IMR-90 (cell line): Measurements from ENCODE around the gene KIF5C. TPM values are rescaled to one million over a fixed set of nuclear protein-coding genes. Genes with fewer than 3 reads are reported as not detected.

ENCODE experiments used
- ATAC-seq: fragments of 200-7000 bp; cut with Tn5 transposase; 2 replicates; pipeline ENCODE4 v1.9.1; 2020; ENCODE audit warnings: low read depth, mild to moderate bottlenecking, moderate library complexity
- BruUV-seq: library from RNA; stranded (reverse); fragments of 400-500 nt; replicated peaks from 2 replicates; lab custom pipeline; 2021; lab: Mats Ljungman, UMichigan
- CTCF ChIA-PET: fragments of 300-600 bp; formaldehyde crosslinking; extraction: SDS; loops from one replicate; lab custom pipeline; 2021; ENCODE audit warnings: antibody characterized with exemption; lab: Yijun Ruan, JAX
- POLR2A ChIA-PET: fragments of 300-600 bp; sonication (Branson Sonifier 250); formaldehyde crosslinking; loops from one replicate; lab custom pipeline; 2022; ENCODE audit warnings: antibody characterized with exemption; ENCODE audit not compliant: unreplicated experiment; lab: Charles Lee
- DNase-seq: peaks from one replicate; pipeline ENCODE4 v3.0.0; 2013
- H2AFZ ChIP-seq: replicated peaks from 2 replicates; pipeline ENCODE3; 2013; ENCODE audit warnings: low read length, mild to moderate bottlenecking; ENCODE audit not compliant: poor library complexity
- H2AK5ac ChIP-seq: 2 replicates; pipeline ENCODE4 v1.6.1; 2013; ENCODE audit warnings: low read depth, low read length, inconsistent platforms
- H2AK9ac ChIP-seq: replicated peaks from 2 replicates; pipeline ENCODE3; 2013; ENCODE audit warnings: mild to moderate bottlenecking, low read depth, low read length, moderate library complexity; ENCODE audit not compliant: poor library complexity
- H2BK120ac ChIP-seq: 2 replicates; pipeline ENCODE4 v1.6.1; 2013; ENCODE audit warnings: low read depth, low read length, inconsistent platforms
- H2BK15ac ChIP-seq: 3 replicates; pipeline ENCODE4 v1.6.1; 2013; ENCODE audit warnings: low read depth, low read length, inconsistent platforms
- H2BK20ac ChIP-seq: 2 replicates; pipeline ENCODE4 v1.6.1; 2013; ENCODE audit warnings: low read depth, mild to moderate bottlenecking, inconsistent platforms, low read length, moderate library complexity
- H2BK5ac ChIP-seq: 2 replicates; pipeline ENCODE4 v1.6.1; 2013; ENCODE audit warnings: mild to moderate bottlenecking, low read depth, low read length, inconsistent platforms; ENCODE audit not compliant: poor library complexity, severe bottlenecking
- H3K14ac ChIP-seq: replicated peaks from 2 replicates; pipeline ENCODE4 v1.6.1; 2013; ENCODE audit warnings: low read depth, low read length, inconsistent platforms
- H3K18ac ChIP-seq: 2 replicates; pipeline ENCODE4 v1.6.1; 2013; ENCODE audit warnings: low read depth, low read length, control low read depth
- H3K23ac ChIP-seq: 2 replicates; pipeline ENCODE4 v1.6.1; 2013; ENCODE audit warnings: low read depth, low read length, inconsistent platforms
- H3K27ac ChIP-seq: 2 replicates; pipeline ENCODE4 v1.5.1; 2013; ENCODE audit warnings: mild to moderate bottlenecking, control low read depth, low read length; ENCODE audit not compliant: insufficient read depth
- H3K27me3 ChIP-seq: 2 replicates; pipeline ENCODE4 v1.6.1; 2013; ENCODE audit warnings: low read length; ENCODE audit not compliant: control insufficient read depth, insufficient read depth
- H3K36me3 ChIP-seq: 2 replicates; pipeline ENCODE4 v1.6.1; 2013; ENCODE audit warnings: low read length, mixed read lengths; ENCODE audit not compliant: control insufficient read depth, insufficient read depth
- H3K4ac ChIP-seq: 2 replicates; pipeline ENCODE4 v1.6.1; 2013; ENCODE audit warnings: low read depth, low read length, inconsistent platforms
- H3K4me1 ChIP-seq: 2 replicates; pipeline ENCODE4 v1.6.1; 2013; ENCODE audit warnings: low read length, mixed read lengths; ENCODE audit not compliant: control insufficient read depth, insufficient read depth
- H3K4me2 ChIP-seq: 2 replicates; pipeline ENCODE4 v1.6.1; 2013; ENCODE audit warnings: low read depth, mild to moderate bottlenecking, control low read depth, low read length, moderate library complexity
- H3K4me3 ChIP-seq: 2 replicates; pipeline ENCODE4 v1.5.1; 2013; ENCODE audit warnings: low read depth, mild to moderate bottlenecking, control low read depth, low read length, moderate library complexity; ENCODE audit not compliant: insufficient read depth
- H3K56ac ChIP-seq: 2 replicates; pipeline ENCODE4 v1.6.1; 2013; ENCODE audit warnings: low read length, inconsistent platforms; ENCODE audit not compliant: insufficient read depth; ENCODE audit errors: extremely low read depth
- H3K79me1 ChIP-seq, 2 experiments: 2 replicates each; pipeline ENCODE4 v1.6.1; 2013; ENCODE audit warnings: low read length in 2 of 2, inconsistent platforms in 1 of 2, low read depth in 1 of 2
- H3K9ac ChIP-seq: 2 replicates; pipeline ENCODE4 v1.6.1; 2013; ENCODE audit warnings: low read depth, low read length, control low read depth
- H3K9me1 ChIP-seq: 2 replicates; pipeline ENCODE4 v1.6.1; 2013; ENCODE audit warnings: low read length, inconsistent platforms; ENCODE audit not compliant: insufficient read depth
- H3K9me3 ChIP-seq: 2 replicates; pipeline ENCODE4 v1.6.1; 2013; ENCODE audit warnings: low read length; ENCODE audit not compliant: control insufficient read depth, insufficient read depth
- H4K20me1 ChIP-seq: 2 replicates; pipeline ENCODE4 v1.6.1; 2013; ENCODE audit warnings: low read length, inconsistent platforms; ENCODE audit not compliant: insufficient read depth
- H4K5ac ChIP-seq: 2 replicates; pipeline ENCODE4 v1.6.1; 2013; ENCODE audit warnings: mild to moderate bottlenecking, low read depth, low read length, control low read depth
- H4K8ac ChIP-seq, 2 experiments: 2 replicates each; pipeline ENCODE4 v1.6.1; 2013; ENCODE audit warnings: low read depth in 2 of 2, low read length in 2 of 2, control low read depth in 1 of 2, inconsistent platforms in 1 of 2
- H4K91ac ChIP-seq: 2 replicates; pipeline ENCODE4 v1.6.1; 2013; ENCODE audit warnings: low read depth, low read length, inconsistent platforms; ENCODE audit not compliant: insufficient read depth
- CEBPB ChIP-seq: IDR thresholded peaks from 2 replicates; pipeline ENCODE4 v1.6.1; 2012; ENCODE audit warnings: low read depth, low read length, improper control_type of control experiment
- CHD1 ChIP-seq: IDR thresholded peaks from 2 replicates; pipeline ENCODE4 v1.6.1; 2012; ENCODE audit warnings: low read depth, low read length, improper control_type of control experiment
- ELK1 ChIP-seq: fragments of 150-350 bp; IDR thresholded peaks from 2 replicates; pipeline ENCODE4 v1.6.1; 2016; ENCODE audit warnings: low read depth, mild to moderate bottlenecking, low read length, moderate library complexity, borderline replicate concordance
- FOS ChIP-seq: fragments of 150-350 bp; IDR thresholded peaks from 2 replicates; pipeline ENCODE4 v1.6.1; 2016; ENCODE audit warnings: low read depth, low read length
- MAFK ChIP-seq: IDR thresholded peaks from 2 replicates; pipeline ENCODE4 v1.6.1; 2012; ENCODE audit warnings: low read depth, low read length, improper control_type of control experiment
- MXI1 ChIP-seq: IDR thresholded peaks from 2 replicates; pipeline ENCODE4 v1.6.1; 2012; ENCODE audit warnings: low read depth, mild to moderate bottlenecking, low read length, moderate library complexity, borderline replicate concordance
- NFE2L2 ChIP-seq: fragments of 150-350 bp; IDR thresholded peaks from 2 replicates; pipeline ENCODE4 v1.6.1; 2016; ENCODE audit warnings: low read depth, mild to moderate bottlenecking, low read length
- RCOR1 ChIP-seq: IDR thresholded peaks from 2 replicates; pipeline ENCODE4 v1.6.1; 2012; ENCODE audit warnings: mild to moderate bottlenecking, low read length, improper control_type of control experiment; ENCODE audit not compliant: insufficient replicate concordance
- WGBS, 2 experiments: methylation state at CpG; one replicate each; pipeline versions ENCODE4 v1.1.5 to v1.1.7; 2013; ENCODE audit warnings: missing lambda C conversion rate in 2 of 2; ENCODE audit not compliant: insufficient read length in 1 of 2; ENCODE audit errors: extremely low coverage in 2 of 2; 5-methylcytosine and 5-hydroxymethylcytosine counted together
- dilution Hi-C: fragments of 300-500 bp; cut with HindIII; formaldehyde crosslinking; loops from one replicate; pipeline ENCODE4 v1.14.3; 2018; ENCODE audit warnings: low sequenced_read_pairs; ENCODE audit not compliant: unreplicated experiment
- in situ Hi-C: fragments of 300-500 bp; cut with MboI; formaldehyde crosslinking; loops from 3 replicates; pipeline ENCODE4 v1.14.3; 2019; ENCODE audit warnings: low sequenced_read_pairs, inconsistent platforms, mixed read lengths
- intact Hi-C: fragments of 100-400 bp; cut with micrococcal nuclease; formaldehyde crosslinking; loops from 2 replicates; pipeline ENCODE4 v1.10.0; 2022
- polyA plus RNA-seq, 3 experiments: library from polyadenylated mRNA; depleted of rRNA; stranded (reverse); fragments of >200 nt; gene quantifications; 2 replicates each; pipeline ENCODE4 v1.2.3, GENCODE V29; 2012; ENCODE audit warnings: low replicate concordance in 1 of 3
- total RNA-seq: library from RNA; depleted of rRNA; stranded (reverse); fragments of >200 nt; gene quantifications from 2 replicates; pipeline ENCODE4 v1.2.3, GENCODE V29; 2012

KIF5C gene
- total and polyA plus RNA-seq, 2 of the 4 experiments (the other 2 are of a cell fraction) = 0.10 to 0.18 TPM

- Histone ChIP-seq H4K20me1 (no peaks in the 10 kb centered on the region), H2BK20ac (no peak overlapping the region), H2BK15ac (no peak overlapping the region), H3K18ac (no peak overlapping the region), H3K9me1 (no peaks in the 10 kb centered on the region; the same call in 1 of the 2 replicates), H2AK5ac (no peak overlapping the region), H2BK120ac (no peak overlapping the region), H4K5ac (no peak overlapping the region), H3K14ac (no peak overlapping the region), H3K27me3 (no peaks in the 10 kb centered on the region), H3K36me3 (no peaks in the 10 kb centered on the region), H2AFZ (no peak overlapping the region), H3K4me3 (no peak overlapping the region), H3K4me2 (no peak overlapping the region), H3K79me1 (no peaks in the 10 kb centered on the region), H4K8ac (no peak overlapping the region), H2BK5ac (no peak overlapping the region), H3K4ac (no peak overlapping the region), H3K23ac (no peak overlapping the region), H4K91ac (no peak overlapping the region), H3K9me3 (no peaks in the 10 kb centered on the region), H3K56ac (no peak overlapping the region), H3K9ac (no peak overlapping the region), H2AK9ac (no peak overlapping the region), H3K4me1 (no peaks in the 10 kb centered on the region), H3K27ac (no peak overlapping the region)
- no CpG with 5 or more reads among the region's 1 CpG for WGBS, 2 experiments
- DNase-seq (no peak), ATAC-seq (no peak)
- TF ChIP-seq FOS = no peak
- no peak for TF ChIP-seq NFE2L2
- TF ChIP-seq MXI1 = no peak
- no peak for TF ChIP-seq MAFK
- no peak for TF ChIP-seq CHD1
- TF ChIP-seq ELK1 = no peak
- no peak for TF ChIP-seq RCOR1
- no peak for TF ChIP-seq CEBPB
- dilution Hi-C loops = no loop called here
- POLR2A ChIA-PET = no interaction called here
- in situ Hi-C loops = no loop called here
- no TSS peak for BruUV-seq
- CTCF ChIA-PET = interaction anchor here (0.6 kb wide), 1 partner anchor 18 kb away, joined by 3 read pairs; no protein-coding TSS in a partner anchor
- intact Hi-C loops = no loop called here
These were observed 26.9 kb upstream of the KIF5C start for GRCh38 chr2:148848146-148848545.
